ENCODE measurements around the gene GJD4.

GJD4 gene

GRCh38 chr10:35579116-35579515 lies 26.0 kb upstream of the GJD4 start:
- DNase-seq (ENCODE audit: low read depth), result no peak

GRCh38 chr10:35579726-35580422 lies 25.3 kb upstream of the GJD4 start:
- DNase-seq (ENCODE audit: low read depth), result no peak

- DNase-seq (ENCODE audit: low read depth), result no peak
These were observed 24.7 kb upstream of the GJD4 start for GRCh38 chr10:35580423-35580770.

GRCh38 chr10:35581655-35582054 lies 23.5 kb upstream of the GJD4 start:
- no peak for DNase-seq (ENCODE audit: low read depth)

- DNase-seq (ENCODE audit: low read depth), result no peak
These were observed 20.2 kb upstream of the GJD4 start for GRCh38 chr10:35584946-35585345.

- no peak for DNase-seq (ENCODE audit: low read depth)
These were observed 19.8 kb upstream of the GJD4 start for GRCh38 chr10:35585356-35585755.

GRCh38 chr10:35585903-35586535 lies 19.1 kb upstream of the GJD4 start:
- DNase-seq (ENCODE audit: low read depth), result no peak

GRCh38 chr10:35588836-35589235 lies 16.3 kb upstream of the GJD4 start:
- DNase-seq (ENCODE audit: low read depth), result no peak

- DNase-seq (ENCODE audit: low read depth), result no peak
These were observed 12.7 kb upstream of the GJD4 start for GRCh38 chr10:35592441-35592840.

- no peak for DNase-seq (ENCODE audit: low read depth)
These were observed 10.7 kb upstream of the GJD4 start for GRCh38 chr10:35594115-35595079.

GRCh38 chr10:35595106-35595505 lies 10.0 kb upstream of the GJD4 start:
- DNase-seq (ENCODE audit: low read depth), result no peak

GRCh38 chr10:35598379-35598778 lies 6.8 kb upstream of the GJD4 start:
- no peak for DNase-seq (ENCODE audit: low read depth)

GRCh38 chr10:35600193-35600592 lies 4.9 kb upstream of the GJD4 start:
- DNase-seq (ENCODE audit: low read depth), result no peak

GRCh38 chr10:35606430-35606829 lies 1.3 kb downstream of the GJD4 start:
- peak; percentile 65 for DNase-seq (ENCODE audit: low read depth)

GRCh38 chr10:35607475-35608327 lies 2.6 kb downstream of the GJD4 start:
- peak; percentile 32 for DNase-seq (ENCODE audit: low read depth)

- no peak for DNase-seq (ENCODE audit: low read depth)
These were observed 3.2 kb downstream of the GJD4 start for GRCh38 chr10:35608328-35608672.

GRCh38 chr10:35611750-35612149 lies 6.6 kb downstream of the GJD4 start:
- no peak for DNase-seq (ENCODE audit: low read depth)

- DNase-seq (ENCODE audit: low read depth), result no peak
These were observed 7.4 kb downstream of the GJD4 start for GRCh38 chr10:35612385-35613106.

GRCh38 chr10:35613107-35613440 lies 7.9 kb downstream of the GJD4 start:
- DNase-seq (ENCODE audit: low read depth), result no peak

- peak; percentile 43 for DNase-seq (ENCODE audit: low read depth)
These were observed 8.6 kb downstream of the GJD4 start for GRCh38 chr10:35613597-35614226.

GRCh38 chr10:35614312-35614711 lies 9.2 kb downstream of the GJD4 start:
- DNase-seq (ENCODE audit: low read depth), result no peak

Measured in EH (cell line).